Central memory CD8-positive, alpha-beta T cell (primary cell): ENCODE data around the gene FOSB.
A peak's percentile ranks its signal among the peaks of the same experiment; 100 is the strongest.
"Not testable (repeated sequence)": the region's sequence is repeated elsewhere in the genome, so short reads cannot be mapped to it uniquely, and the experiment has no call there.

ENCODE experiments used
- ATAC-seq: fragments of 150-1000 bp; cut with Tn5 transposase; replicated peaks from 2 replicates; pipeline ENCODE4 v1.10.0; 2022; ENCODE audit warnings: mild to moderate bottlenecking, moderate FRiP score, moderate number of reproducible peaks; ENCODE audit not compliant: poor library complexity, severe bottlenecking; ENCODE audit errors: extremely low read depth
- DNase-seq, 2 donors: peaks; one replicate each; pipeline ENCODE4 v3.0.0; 2021; ENCODE audit warnings: low spot score in 2 of 2
- H3K27ac Mint-ChIP-seq: one replicate; pipeline ENCODE4 v1.8.0; 2022; ENCODE audit warnings: low read depth, mild to moderate bottlenecking, moderate library complexity, mixed read lengths
- H3K27me3 Mint-ChIP-seq: one replicate; pipeline ENCODE4 v1.8.0; 2022; ENCODE audit warnings: mixed read lengths
- H3K36me3 Mint-ChIP-seq: one replicate; pipeline ENCODE4 v1.8.0; 2022; ENCODE audit warnings: mild to moderate bottlenecking, moderate library complexity, mixed read lengths; ENCODE audit not compliant: insufficient read depth
- H3K4me1 Mint-ChIP-seq: one replicate; pipeline ENCODE4 v1.8.0; 2022; ENCODE audit warnings: mixed read lengths
- H3K4me3 Mint-ChIP-seq: one replicate; pipeline ENCODE4 v1.8.0; 2022; ENCODE audit warnings: mild to moderate bottlenecking, moderate library complexity, mixed read lengths
- H3K9me3 Mint-ChIP-seq: one replicate; pipeline ENCODE4 v1.8.0; 2022; ENCODE audit warnings: mixed read lengths

The FOSB gene

GRCh38 chr19:45429896-45430295, 37.9 kb upstream of the FOSB start:
- H3K4me1 Mint-ChIP-seq, H3K27me3 Mint-ChIP-seq, H3K27ac Mint-ChIP-seq, H3K36me3 Mint-ChIP-seq, ATAC-seq, H3K4me3 Mint-ChIP-seq, H3K9me3 Mint-ChIP-seq, DNase-seq: not testable (repeated sequence)

- not testable (repeated sequence) for H3K27ac Mint-ChIP-seq, H3K4me3 Mint-ChIP-seq, H3K27me3 Mint-ChIP-seq, H3K4me1 Mint-ChIP-seq, DNase-seq, ATAC-seq, H3K36me3 Mint-ChIP-seq, H3K9me3 Mint-ChIP-seq
These were observed 36.8 kb upstream of the FOSB start for GRCh38 chr19:45431008-45431407.

- not testable (repeated sequence) for H3K4me1 Mint-ChIP-seq, DNase-seq
These were observed 35.3 kb upstream of the FOSB start for GRCh38 chr19:45432543-45432942.

GRCh38 chr19:45437328-45437727, 30.5 kb upstream of the FOSB start:
- H3K9me3 Mint-ChIP-seq, result no peaks in the 10 kb centered on the region
- DNase-seq (no peak), ATAC-seq (no peak)
- H3K4me1 Mint-ChIP-seq, result peaks cover 16% of the 10 kb centered on the region
- H3K27ac Mint-ChIP-seq, result no peak overlapping the region
- no peaks in the 10 kb centered on the region for H3K27me3 Mint-ChIP-seq
- H3K36me3 Mint-ChIP-seq, result peaks cover 6% of the 10 kb centered on the region
- H3K4me3 Mint-ChIP-seq, result no peak overlapping the region

More at GRCh38 chr19:45432543-45432942, 35.3 kb upstream of the FOSB start:
- not testable (repeated sequence) for H3K27ac Mint-ChIP-seq, H3K27me3 Mint-ChIP-seq, H3K4me3 Mint-ChIP-seq, H3K36me3 Mint-ChIP-seq, ATAC-seq, H3K9me3 Mint-ChIP-seq

DNA sequence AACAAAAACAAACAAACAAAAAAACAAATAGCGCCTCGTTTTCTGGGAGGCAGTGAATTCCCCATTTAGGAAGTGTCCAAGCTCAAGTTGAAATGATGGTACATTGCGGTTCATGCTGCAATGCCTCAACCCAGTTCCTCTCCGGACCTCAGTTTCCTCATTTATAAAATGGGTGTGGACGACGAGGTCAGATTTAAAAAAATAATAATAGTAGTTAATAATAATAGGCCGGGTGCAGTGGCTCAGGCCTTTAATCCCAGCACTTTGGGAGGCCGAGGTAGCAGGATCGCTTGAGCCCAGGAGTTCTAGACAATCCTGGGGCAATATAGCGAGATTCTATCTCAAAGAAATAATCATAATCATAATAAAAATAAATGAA, 28.6 kb upstream of the FOSB start:
- no peaks in the 10 kb centered on the region for H3K9me3 Mint-ChIP-seq
- peaks cover 35% of the 10 kb centered on the region for H3K4me1 Mint-ChIP-seq
- DNase-seq (no peak), ATAC-seq (no peak)
- peaks cover 16% of the 10 kb centered on the region for H3K36me3 Mint-ChIP-seq
- no peaks in the 10 kb centered on the region for H3K27me3 Mint-ChIP-seq
- H3K4me3 Mint-ChIP-seq, result peak overlapping the region; percentile 69
- H3K27ac Mint-ChIP-seq, result peak overlapping the region; percentile 8

DNA sequence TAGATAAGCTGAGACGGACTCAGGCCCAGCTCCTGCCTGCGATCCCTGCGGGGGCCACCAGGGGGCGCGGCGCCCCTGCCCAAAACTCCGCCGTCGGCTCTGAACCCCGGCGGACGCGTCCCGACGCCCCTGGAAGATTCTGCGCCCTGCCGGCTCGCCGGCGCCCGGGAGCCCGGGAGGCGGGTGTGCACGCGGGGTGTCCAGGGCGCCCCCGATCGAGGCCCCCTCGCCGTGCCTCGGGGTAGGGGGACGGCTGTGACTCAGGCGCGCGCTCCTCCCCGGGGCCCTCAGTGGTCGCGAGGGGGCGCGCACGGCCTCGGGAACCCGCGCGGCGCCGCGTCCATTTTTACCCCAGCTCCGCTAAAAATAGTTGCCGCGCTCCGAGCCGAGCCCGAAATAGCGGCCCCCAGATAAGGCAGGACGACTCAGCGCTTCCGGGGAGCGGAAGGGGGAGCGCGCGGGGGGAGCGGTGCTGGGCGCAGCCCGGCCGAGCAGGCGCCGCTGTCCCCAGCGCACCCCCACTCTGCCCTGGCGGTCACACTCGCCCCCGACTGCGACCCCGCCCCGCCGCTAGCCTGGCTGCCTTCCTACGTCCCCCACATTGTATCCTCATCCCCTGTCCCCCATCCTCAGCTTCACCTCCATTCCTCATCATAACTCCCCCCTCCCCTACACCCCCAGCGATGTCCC, 28.1 kb upstream of the FOSB start:
- Mint-ChIP-seq H3K4me3 (peak overlapping the region; percentile 69), H3K4me1 (peaks cover 40% of the 10 kb centered on the region), H3K9me3 (no peaks in the 10 kb centered on the region), H3K36me3 (peaks cover 19% of the 10 kb centered on the region), H3K27ac (peak overlapping the region; percentile 90), H3K27me3 (no peaks in the 10 kb centered on the region)
- DNase-seq (peak; percentile 84 to 92), ATAC-seq (peak; percentile 78)

DNA sequence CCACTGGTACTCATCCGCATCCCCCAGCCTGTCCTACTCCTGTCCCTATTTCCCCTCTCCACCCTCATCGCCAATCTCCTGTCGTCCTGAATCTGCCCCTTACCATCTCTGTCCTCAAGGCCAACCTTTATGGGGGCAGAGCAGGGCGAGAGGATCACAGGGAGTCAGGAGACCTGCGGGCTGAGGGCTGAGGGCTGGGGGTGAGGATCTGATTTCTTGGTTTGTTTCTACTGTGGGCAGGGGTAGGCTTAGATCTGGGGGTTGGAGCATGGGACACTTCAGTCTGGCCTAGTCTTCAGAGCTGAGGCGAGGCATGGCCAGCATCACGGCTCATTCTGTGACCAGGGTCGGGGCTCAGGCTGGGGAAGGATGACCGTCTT, 27.5 kb upstream of the FOSB start:
- H3K9me3 Mint-ChIP-seq, result no peaks in the 10 kb centered on the region
- no peak for DNase-seq
- peak overlapping the region; percentile 69 for H3K4me3 Mint-ChIP-seq
- H3K27ac Mint-ChIP-seq, result peak overlapping the region; percentile 90
- no peak for ATAC-seq
- H3K36me3 Mint-ChIP-seq, result peaks cover 19% of the 10 kb centered on the region
- peaks cover 43% of the 10 kb centered on the region for H3K4me1 Mint-ChIP-seq
- H3K27me3 Mint-ChIP-seq, result no peaks in the 10 kb centered on the region

DNA sequence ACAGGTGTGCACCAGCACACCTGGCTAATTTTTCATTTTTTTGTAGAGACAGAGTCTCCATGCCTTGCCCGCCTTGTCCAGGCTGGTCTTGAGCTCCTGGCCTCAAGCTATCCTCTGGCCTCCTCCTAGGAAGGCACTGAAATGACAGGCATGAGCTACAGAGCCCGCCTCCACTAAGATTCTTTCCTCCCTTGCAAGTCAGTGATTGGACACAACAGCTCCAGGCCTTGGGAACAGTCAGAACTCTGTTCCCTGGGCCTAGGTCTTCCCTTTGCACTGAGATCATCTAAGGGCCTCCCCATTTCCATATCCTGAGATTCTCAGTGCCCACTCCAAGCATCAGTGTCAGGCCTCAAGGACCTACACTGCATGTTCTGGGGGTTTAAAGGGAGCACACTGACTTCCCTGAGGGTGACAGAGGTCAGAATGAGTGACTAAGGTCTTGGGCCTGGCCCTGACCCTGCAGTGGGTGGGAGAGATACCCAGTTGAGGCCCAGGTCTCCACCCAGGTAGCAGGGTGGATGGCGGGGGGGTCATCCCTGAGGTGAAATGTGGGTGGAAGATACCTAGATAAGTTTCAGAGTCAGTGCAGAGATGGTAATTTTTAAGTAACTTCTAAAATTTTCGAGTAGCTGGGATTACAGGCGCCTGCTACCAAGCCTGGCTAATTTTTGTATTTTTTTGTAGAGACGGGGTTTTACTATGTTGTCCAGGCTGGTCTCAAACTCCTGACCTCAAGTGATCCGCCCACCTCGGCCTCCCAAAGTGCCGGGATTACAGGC, 26.7 kb upstream of the FOSB start:
- ATAC-seq (no peak), DNase-seq (no peak)
- Mint-ChIP-seq H3K4me1 (peaks cover 50% of the 10 kb centered on the region), H3K27me3 (no peaks in the 10 kb centered on the region), H3K27ac (peak overlapping the region; percentile 90), H3K36me3 (peaks cover 21% of the 10 kb centered on the region), H3K9me3 (no peaks in the 10 kb centered on the region), H3K4me3 (peak overlapping the region; percentile 69)

GRCh38 chr19:45442408-45442777, 25.4 kb upstream of the FOSB start:
- Mint-ChIP-seq H3K27me3 (no peaks in the 10 kb centered on the region), H3K27ac (peak overlapping the region; percentile 98)

DNA sequence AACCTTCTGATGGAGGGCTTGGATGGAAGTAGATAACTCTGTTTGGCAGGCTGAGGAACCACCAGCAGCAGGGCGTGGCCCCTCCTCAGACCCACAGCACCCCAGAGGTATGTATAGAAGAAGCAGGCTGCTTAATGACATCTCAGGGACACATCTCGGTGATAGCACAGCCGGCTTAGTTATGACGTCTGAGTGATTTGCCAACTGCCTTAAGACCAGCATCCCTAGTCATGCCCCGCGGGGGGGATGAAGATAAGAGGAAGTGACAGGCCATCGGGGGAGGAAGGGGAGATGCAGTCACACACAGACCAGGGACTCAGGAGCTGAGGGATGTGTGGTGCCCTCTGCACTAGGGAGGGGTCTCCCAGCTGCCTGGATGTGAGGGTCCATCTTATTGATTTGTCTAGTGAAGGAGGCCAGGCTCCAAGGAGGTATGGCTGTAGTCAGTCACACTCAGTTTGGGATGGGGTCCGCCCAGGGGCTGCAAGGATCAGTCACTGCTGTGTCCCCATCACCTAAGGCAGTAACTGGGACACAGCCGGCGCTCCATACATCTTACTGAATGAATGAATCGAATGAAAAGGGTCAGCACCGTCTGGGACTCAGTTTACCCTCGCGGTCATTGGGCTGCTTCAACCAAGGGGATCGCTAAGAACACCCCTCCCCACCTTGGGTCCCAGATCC, 24.9 kb upstream of the FOSB start:
- peak in 1 of 2 donors; percentile 34 for DNase-seq
- Mint-ChIP-seq H3K27ac (peak overlapping the region; percentile 98), H3K4me1 (peaks cover 61% of the 10 kb centered on the region), H3K9me3 (no peaks in the 10 kb centered on the region), H3K4me3 (peak overlapping the region; percentile 90), H3K36me3 (peaks cover 31% of the 10 kb centered on the region), H3K27me3 (no peaks in the 10 kb centered on the region)
- ATAC-seq, result no peak

More at GRCh38 chr19:45442408-45442777, 25.4 kb upstream of the FOSB start:
- no peaks in the 10 kb centered on the region for H3K9me3 Mint-ChIP-seq
- peaks cover 29% of the 10 kb centered on the region for H3K36me3 Mint-ChIP-seq
- peak overlapping the region; percentile 90 for H3K4me3 Mint-ChIP-seq
- peaks cover 58% of the 10 kb centered on the region for H3K4me1 Mint-ChIP-seq
- ATAC-seq (no peak), DNase-seq (no peak)

DNA sequence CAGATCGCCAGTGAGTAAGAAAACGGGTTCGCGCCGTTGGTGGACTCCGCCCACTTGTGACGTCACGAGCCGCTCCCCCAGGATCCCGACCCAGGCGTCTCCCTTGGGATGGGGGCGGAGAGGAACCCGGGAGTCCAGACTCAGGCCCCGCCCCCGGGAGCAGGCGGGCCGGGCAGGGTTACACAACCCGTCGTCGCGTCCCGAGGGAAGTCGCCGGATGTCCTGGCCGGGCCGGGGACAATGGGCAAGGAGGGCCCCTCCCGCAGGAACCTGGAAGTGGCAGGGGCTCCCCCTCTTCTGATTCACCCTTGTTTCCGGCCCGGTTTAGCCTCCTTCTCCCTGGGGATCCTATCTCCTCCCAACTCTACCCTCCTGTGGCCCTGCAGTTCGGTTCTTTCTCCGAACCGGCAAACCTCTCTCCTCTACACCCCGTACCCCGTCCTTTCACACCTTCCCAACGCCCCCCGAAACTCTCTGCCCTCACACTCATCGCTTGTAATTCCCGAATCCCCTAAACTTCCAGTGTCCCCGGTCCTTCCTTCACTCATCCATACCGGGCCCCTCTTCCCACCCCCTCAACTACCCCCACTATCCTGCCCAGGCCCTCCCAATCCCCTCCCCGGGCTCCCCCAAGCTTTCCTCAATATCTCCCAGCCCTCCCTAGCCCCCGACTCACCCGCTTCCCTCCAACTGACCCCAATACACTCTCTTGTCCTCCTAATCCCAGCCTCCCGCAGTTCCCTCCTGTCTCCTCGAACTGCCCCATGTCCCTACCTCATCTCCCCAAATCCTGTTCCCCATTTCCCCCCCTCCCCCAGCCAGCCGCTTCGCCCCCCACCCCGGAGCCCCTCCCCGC, 24.1 kb upstream of the FOSB start:
- peaks cover 69% of the 10 kb centered on the region for H3K4me1 Mint-ChIP-seq
- peak in 1 of 2 donors; percentile 34 for DNase-seq

More for the DNA sequence above, 24.1 kb upstream of the FOSB start:
- peak overlapping the region; percentile 98 for H3K27ac Mint-ChIP-seq
- no peaks in the 10 kb centered on the region for H3K27me3 Mint-ChIP-seq
- H3K9me3 Mint-ChIP-seq, result no peaks in the 10 kb centered on the region
- ATAC-seq, result peak; percentile 5
- H3K36me3 Mint-ChIP-seq, result peaks cover 34% of the 10 kb centered on the region
- peak overlapping the region; percentile 90 for H3K4me3 Mint-ChIP-seq
